AML-193 (cell line): ENCODE data around the gene GCH1.

Experiments
- DNase-seq, 2 experiments: peaks; one replicate each; lab custom pipeline; 2025; lab: John Stamatoyannopoulos, UW

The GCH1 gene

DNA sequence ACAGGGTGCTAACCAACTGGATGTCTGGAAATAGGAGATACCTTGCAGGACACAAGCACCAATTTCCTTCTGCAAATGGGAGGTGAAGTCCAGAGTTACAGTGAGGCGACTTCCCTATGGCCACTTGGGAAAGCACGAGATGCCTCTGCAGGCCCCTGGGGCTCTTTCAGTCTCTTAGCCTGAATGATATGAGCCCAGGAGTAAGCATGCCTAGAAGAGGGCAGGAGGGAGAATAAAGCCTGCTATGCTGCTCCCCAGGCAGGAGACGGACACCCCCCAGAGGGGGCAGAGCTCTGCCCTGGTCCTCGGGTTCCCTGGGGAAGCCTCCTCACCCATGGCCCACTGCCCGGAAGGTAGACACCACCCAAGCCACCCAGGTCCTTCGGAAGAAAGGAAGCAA, 105.1 kb downstream of the GCH1 start:
- no peak for DNase-seq

DNA sequence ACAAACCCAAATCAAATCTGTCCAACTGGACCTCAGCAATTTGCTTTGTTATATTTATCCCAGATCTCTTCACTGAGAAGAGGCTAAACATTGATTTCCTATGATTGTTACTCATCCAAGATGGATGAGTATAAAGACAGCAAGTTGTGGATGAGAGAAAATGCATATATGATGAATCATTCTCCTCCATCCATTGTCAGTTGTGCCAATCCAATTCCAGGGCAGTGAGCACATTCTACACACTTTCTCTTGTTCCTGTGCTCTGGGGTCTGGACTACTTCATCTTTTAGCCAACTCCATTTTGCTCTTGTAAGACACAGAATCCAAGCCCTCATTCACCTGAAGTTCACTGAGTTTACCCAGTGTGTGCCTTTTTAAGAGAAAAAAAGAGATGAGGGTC, 105.7 kb downstream of the GCH1 start:
- DNase-seq: no peak

DNA sequence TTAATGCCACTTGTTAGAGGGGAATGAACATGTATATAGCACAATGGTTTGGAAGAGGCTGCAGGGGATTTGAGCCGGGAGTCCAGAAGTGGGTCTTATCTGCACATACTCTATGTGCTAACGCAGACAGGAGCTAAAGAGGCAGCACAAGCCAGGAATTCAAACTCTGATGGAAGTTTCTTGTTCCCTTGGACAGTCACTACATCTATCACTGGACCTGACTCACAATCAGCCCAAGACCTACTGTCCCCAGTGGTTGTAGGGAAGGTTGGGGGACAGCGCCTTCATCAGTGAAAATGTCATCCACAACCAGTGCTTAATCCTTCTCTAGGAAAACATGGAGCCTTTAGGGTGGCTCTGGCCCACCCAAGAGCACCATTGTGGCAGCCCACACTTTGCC, 107.8 kb downstream of the GCH1 start:
- DNase-seq: no peak

DNA sequence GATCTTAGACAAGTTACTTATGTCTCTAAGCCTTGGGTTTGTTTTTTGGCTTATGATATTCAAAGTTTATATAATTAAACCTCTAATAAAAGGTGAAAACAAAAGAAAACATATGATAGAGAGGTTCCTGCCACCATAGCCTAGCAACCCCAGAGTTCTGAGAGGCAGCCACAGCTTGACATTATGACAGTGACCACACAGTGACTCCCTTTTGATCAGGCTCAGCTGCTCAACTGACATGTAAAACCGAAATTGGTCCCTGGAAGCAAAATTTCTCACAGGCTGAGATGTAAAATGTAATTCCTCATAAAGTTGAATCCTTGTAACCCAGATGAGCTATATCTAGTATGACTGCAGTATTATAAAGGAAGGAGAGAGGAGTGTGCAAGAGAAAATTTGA, 108.5 kb downstream of the GCH1 start:
- DNase-seq: no peak

DNA sequence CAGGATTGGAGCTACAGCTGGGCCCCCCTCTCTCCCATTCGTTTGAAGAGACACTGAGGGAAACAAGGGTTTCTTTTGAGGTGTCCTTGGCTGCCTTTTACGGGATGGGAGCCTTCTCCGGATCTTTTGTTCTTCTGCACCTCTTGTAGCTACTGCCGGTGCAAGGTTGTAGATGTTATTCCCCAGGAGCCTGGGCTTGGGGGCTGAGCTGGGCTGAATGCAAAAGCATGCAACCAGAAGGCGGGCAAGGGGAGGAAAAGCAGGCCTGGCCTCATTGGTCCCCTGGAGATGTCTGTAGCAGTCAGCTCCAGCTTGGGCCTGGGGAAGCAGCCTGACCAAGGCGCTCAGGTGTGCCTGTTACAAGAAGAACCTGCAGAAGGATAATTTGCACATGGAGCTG, 110.3 kb downstream of the GCH1 start:
- DNase-seq: no peak
